Measurements from ENCODE around the gene COL8A2. TPM values are rescaled to one million over a fixed set of nuclear protein-coding genes. Genes with fewer than 3 reads are reported as not detected.

COL8A2 gene
- total RNA-seq, 1 donor from 2014 or later: 10.1 TPM

DNA sequence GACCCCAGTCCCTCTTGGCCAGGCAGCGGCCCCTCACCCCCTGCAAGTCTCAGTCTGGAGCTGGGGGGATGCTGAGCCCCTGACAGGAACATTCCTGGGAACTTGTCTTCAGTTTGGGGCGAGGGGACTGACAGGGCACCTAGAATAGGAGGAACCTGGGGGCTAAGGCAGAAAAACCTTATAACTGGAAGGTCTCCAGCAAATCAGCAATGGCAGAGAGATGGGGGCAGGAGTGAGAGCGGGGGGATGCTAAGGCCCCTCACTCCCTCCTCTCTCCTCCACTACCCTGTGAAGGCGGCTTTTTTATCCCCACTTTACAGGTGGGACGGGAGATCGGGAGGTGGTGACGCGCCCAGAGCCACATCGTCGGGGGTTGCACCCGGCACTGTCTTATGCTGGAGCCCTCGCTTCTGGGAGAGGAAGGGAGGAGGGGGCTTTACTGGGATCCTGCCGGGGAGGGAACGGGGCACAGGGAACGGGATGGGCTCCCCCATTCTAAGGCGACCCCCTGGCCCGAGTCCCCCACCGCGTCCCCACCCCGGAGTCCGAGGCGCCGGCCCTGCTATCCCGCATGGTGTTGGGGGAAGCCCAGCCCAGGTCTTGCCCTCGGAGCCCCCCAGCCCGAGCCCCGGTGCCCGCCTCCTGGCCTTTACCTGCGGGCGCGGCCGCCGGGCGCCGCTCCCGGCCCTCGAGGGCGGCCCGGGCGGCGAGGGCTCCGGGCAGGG is 456 bp downstream of the COL8A2 start:
- peak overlapping the region; percentile 68 for H3K4me3 Mint-ChIP-seq (ENCODE audit: unreplicated experiment)
- no peaks in the 10 kb centered on the region for H3K36me3 Mint-ChIP-seq (ENCODE audit: unreplicated experiment)
- peaks cover 4% of the 10 kb centered on the region for H3K27me3 Mint-ChIP-seq (ENCODE audit: unreplicated experiment)
- H3K27ac Mint-ChIP-seq (ENCODE audit: unreplicated experiment): peak overlapping the region; percentile 31
- peaks cover 44% of the 10 kb centered on the region for H3K4me1 Mint-ChIP-seq (ENCODE audit: unreplicated experiment)
- DNase-seq (ENCODE audit: extremely low spot score, unreplicated experiment): no peak
- no peaks in the 10 kb centered on the region for H3K9me3 Mint-ChIP-seq (ENCODE audit: unreplicated experiment)
- TF ChIP-seq, protein P1, sequence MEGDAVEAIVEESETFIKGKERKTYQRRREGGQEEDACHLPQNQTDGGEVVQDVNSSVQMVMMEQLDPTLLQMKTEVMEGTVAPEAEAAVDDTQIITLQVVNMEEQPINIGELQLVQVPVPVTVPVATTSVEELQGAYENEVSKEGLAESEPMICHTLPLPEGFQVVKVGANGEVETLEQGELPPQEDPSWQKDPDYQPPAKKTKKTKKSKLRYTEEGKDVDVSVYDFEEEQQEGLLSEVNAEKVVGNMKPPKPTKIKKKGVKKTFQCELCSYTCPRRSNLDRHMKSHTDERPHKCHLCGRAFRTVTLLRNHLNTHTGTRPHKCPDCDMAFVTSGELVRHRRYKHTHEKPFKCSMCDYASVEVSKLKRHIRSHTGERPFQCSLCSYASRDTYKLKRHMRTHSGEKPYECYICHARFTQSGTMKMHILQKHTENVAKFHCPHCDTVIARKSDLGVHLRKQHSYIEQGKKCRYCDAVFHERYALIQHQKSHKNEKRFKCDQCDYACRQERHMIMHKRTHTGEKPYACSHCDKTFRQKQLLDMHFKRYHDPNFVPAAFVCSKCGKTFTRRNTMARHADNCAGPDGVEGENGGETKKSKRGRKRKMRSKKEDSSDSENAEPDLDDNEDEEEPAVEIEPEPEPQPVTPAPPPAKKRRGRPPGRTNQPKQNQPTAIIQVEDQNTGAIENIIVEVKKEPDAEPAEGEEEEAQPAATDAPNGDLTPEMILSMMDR (IDR thresholded peaks at IDR 0.05): no peak

DNA sequence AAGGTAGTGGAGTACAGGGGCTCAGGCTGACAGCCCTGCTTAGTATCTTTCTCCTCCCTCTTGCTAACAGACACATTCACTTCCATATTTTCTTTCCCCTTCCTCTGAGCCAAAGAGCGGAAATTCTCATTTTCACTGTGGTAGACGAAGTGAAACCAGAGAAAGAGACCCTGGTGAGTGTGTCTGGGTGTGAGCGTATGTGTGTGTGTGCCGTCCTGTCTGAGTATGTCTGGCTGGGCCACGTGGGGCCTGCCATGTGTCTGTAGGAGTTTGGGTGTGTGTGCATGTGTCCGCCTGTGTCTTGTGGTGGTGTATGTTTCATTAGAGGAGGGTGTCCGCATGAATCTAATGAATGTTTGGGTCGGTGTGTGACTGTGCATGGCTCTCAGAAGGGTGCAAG is 1.7 kb downstream of the COL8A2 start:
- TF ChIP-seq, protein P1 (IDR thresholded peaks at IDR 0.05): no peak
- Mint-ChIP-seq H3K36me3 (ENCODE audit: unreplicated experiment) (no peaks in the 10 kb centered on the region), H3K4me1 (ENCODE audit: unreplicated experiment) (peaks cover 55% of the 10 kb centered on the region), H3K9me3 (ENCODE audit: unreplicated experiment) (no peaks in the 10 kb centered on the region), H3K27ac (ENCODE audit: unreplicated experiment) (no peak overlapping the region), H3K27me3 (ENCODE audit: unreplicated experiment) (peaks cover 4% of the 10 kb centered on the region), H3K4me3 (ENCODE audit: unreplicated experiment) (no peak overlapping the region)
- no peak for DNase-seq (ENCODE audit: extremely low spot score, unreplicated experiment)

DNA sequence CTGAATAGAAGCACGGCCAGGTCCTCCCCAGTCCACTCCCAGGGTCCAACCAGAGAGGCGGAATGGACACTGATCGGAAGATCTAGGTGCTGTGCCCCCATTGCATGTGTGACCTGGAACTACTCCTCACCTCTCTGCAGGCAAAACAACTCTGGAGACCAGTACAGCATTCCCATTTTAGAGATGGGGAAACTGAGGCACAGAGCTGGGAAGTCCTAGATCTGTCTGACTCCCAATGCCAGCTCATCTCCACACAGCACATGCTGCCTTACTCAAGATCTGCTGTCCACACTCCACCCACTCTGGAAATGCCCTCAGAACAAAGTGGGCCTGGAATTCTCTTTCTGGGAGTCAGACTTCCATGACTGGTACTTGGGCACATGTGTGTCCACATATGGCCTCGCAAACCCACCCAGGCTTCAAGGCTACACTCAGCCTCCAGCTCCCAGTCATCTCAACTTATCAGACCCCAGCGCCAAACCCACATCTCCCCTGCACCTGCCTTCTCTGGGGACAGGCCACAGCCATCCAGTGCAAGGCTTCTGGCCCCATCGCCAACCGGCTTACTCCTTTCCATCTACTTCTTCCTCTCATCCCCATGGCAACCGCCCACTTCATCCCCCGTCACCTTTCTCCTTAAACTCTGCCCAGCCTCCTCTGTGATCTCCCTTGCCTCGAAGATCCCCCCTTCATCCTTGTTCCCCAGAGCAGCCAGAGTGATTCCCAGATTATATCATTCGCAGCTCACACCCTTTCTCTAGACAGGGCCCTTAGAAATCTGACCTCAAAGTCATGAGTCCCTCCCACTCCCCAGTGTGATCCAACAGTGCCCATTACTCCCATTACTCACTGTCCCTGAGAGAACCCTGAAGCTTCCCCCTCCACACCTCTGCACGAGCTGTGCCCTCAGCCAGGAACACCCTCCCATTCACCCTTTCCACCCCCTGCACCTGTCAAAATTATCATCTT is 2.7 kb downstream of the COL8A2 start:
- Mint-ChIP-seq H3K4me3 (ENCODE audit: unreplicated experiment) (no peak overlapping the region), H3K27me3 (ENCODE audit: unreplicated experiment) (peaks cover 4% of the 10 kb centered on the region), H3K4me1 (ENCODE audit: unreplicated experiment) (peaks cover 53% of the 10 kb centered on the region), H3K9me3 (ENCODE audit: unreplicated experiment) (no peaks in the 10 kb centered on the region), H3K27ac (ENCODE audit: unreplicated experiment) (no peak overlapping the region), H3K36me3 (ENCODE audit: unreplicated experiment) (no peaks in the 10 kb centered on the region)
- TF ChIP-seq, protein P1 (IDR thresholded peaks at IDR 0.05): no peak
- no peak for DNase-seq (ENCODE audit: extremely low spot score, unreplicated experiment)

DNA sequence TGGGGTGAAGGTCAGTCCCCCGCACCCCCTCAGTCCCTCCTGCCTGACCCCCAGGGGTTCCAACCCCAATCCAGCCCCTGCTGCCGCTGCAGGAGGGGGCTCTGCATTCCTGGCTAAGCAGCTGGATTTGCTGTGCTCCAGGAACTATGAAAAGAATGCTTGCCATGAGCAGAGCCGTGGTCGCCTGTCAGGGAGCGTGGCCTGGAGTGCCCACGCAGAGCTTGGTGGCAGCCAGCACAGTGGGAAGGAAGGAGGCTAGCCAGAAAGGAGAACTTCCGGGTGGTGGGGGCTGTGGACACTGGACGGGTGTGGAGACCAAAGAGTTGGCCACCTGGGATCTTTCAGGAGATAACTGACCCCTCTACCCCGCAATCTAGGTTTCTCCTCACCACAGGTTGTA is 5.6 kb downstream of the COL8A2 start:
- TF ChIP-seq, protein P1 (IDR thresholded peaks at IDR 0.05): no peak
- Mint-ChIP-seq H3K9me3 (ENCODE audit: unreplicated experiment) (no peaks in the 10 kb centered on the region), H3K4me1 (ENCODE audit: unreplicated experiment) (peaks cover 62% of the 10 kb centered on the region), H3K27me3 (ENCODE audit: unreplicated experiment) (peaks cover 2% of the 10 kb centered on the region), H3K4me3 (ENCODE audit: unreplicated experiment) (no peak overlapping the region), H3K36me3 (ENCODE audit: unreplicated experiment) (no peaks in the 10 kb centered on the region), H3K27ac (ENCODE audit: unreplicated experiment) (peak overlapping the region; percentile 70)
- DNase-seq (ENCODE audit: extremely low spot score, unreplicated experiment): no peak
